H7 (cell line): ENCODE data around the gene CEACAM7. TPM values are rescaled to one million over a fixed set of nuclear protein-coding genes. Genes with fewer than 3 reads are reported as not detected.
A peak's percentile ranks its signal among the peaks of the same experiment; 100 is the strongest.

Source experiments
- DNase-seq: peaks from one replicate; pipeline ENCODE4 v3.0.0; 2012
- H3K27me3 ChIP-seq: 2 replicates; pipeline ENCODE4 v1.6.0; 2011; ENCODE audit warnings: mild to moderate bottlenecking, low read length; ENCODE audit not compliant: control insufficient read depth, insufficient read depth
- H3K36me3 ChIP-seq: replicated peaks from 2 replicates; pipeline ENCODE4 v1.5.1; 2011; ENCODE audit warnings: low read length; ENCODE audit not compliant: control insufficient read depth, insufficient read depth
- H3K4me3 ChIP-seq: 2 replicates; pipeline ENCODE4 v1.5.1; 2011; ENCODE audit warnings: low read depth, mild to moderate bottlenecking, control low read depth, low read length, moderate library complexity; ENCODE audit not compliant: insufficient read depth
- total RNA-seq: library from RNA; depleted of rRNA; stranded (reverse); fragments of >200 nt; shearing (Covaris generic); gene quantifications from 2 replicates; pipeline ENCODE4 v1.2.3, GENCODE V29; 2014; rRNA removed

CEACAM7 gene
- total RNA-seq, 1 experiment from 2014 or later = not detected

GRCh38 chr19:41649827-41650226, 38.2 kb downstream of the CEACAM7 start:
- H3K4me3 ChIP-seq = no peak overlapping the region
- no peak for DNase-seq
- no peaks in the 10 kb centered on the region for H3K27me3 ChIP-seq
- H3K36me3 ChIP-seq = no peaks in the 10 kb centered on the region

GRCh38 chr19:41646589-41647204, 41.4 kb downstream of the CEACAM7 start:
- H3K36me3 ChIP-seq = no peaks in the 10 kb centered on the region
- no peak overlapping the region for H3K4me3 ChIP-seq
- DNase-seq = peak; percentile 68
- H3K27me3 ChIP-seq = no peaks in the 10 kb centered on the region

- no peak overlapping the region for H3K4me3 ChIP-seq
- H3K27me3 ChIP-seq = no peaks in the 10 kb centered on the region
- DNase-seq = peak; percentile 82
- H3K36me3 ChIP-seq = no peaks in the 10 kb centered on the region
These were observed 46.1 kb downstream of the CEACAM7 start for GRCh38 chr19:41641879-41642485.

- no peaks in the 10 kb centered on the region for H3K36me3 ChIP-seq
- no peaks in the 10 kb centered on the region for H3K27me3 ChIP-seq
- DNase-seq = no peak
These were observed 49.4 kb downstream of the CEACAM7 start for GRCh38 chr19:41638641-41639081.

GRCh38 chr19:41637484-41637883, 50.6 kb downstream of the CEACAM7 start:
- DNase-seq = no peak
- Histone ChIP-seq H3K36me3 (no peaks in the 10 kb centered on the region), H3K4me3 (no peak overlapping the region), H3K27me3 (no peaks in the 10 kb centered on the region)

More at GRCh38 chr19:41638641-41639081, 49.4 kb downstream of the CEACAM7 start:
- H3K4me3 ChIP-seq = no peak overlapping the region

DNA sequence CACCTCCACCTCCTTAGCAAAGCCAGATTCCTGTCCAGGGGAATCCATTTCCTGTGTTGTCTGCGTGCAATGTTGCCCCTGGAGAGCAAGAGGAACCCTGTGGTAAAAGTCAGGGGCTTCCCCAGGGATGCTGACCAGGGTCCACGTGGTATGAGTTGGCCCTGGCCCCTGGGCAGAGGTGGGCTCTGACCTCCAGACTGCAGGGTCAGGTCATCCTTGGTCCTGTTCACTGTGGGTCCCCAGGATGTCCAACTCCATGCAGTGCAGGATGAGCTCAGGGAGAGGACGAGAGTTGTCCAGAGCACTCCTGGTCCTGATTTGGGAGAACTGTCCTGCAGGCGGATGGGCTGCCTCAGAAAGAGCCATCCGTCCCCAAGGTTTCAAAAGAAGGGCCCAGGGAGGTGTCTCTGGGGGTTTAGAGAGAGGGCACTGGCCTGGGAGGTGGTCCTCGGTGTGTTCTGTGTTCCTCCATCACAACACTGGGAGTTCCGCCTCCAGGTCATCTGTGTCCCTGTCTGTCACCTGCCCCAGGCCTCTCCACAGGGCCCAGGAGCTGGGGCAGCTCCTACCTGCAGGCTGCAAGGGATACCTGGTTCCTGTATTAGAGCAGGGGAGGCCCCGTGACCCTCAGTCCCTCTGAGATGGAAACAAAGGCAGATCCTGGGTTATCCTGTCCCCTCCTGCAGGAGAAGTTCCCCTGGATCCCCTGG, 59.9 kb downstream of the CEACAM7 start:
- Histone ChIP-seq H3K4me3 (no peak overlapping the region), H3K36me3 (no peaks in the 10 kb centered on the region), H3K27me3 (no peaks in the 10 kb centered on the region)
- DNase-seq = no peak

DNA sequence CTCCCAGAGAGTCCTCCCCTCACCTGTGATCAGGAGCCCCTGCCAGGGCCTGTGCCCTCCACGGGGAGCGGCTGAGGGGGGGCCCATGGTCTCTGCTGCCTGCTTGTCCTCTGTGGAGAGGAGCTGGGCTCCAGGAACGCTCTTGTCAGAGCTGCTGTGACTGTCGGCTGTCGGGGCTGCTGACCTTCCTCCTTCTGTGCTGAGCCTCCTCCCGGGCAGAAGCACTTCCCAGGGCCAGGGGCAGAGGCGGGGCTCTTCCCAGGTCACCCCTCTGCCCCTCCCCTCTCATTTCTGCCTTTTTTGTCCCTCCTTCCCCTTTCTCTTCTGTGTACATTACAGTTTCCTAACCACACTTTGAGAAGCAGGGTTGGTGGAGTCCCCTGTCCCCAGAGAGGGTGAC, 61.2 kb downstream of the CEACAM7 start, which contains the start of gene CEACAM4:
Gene CEACAM4 (minus strand): TSS at position 198 of the 400 bp plus-strand sequence. CDS start 111 bp downstream, at position 87.
- H3K36me3 ChIP-seq = no peaks in the 10 kb centered on the region
- H3K27me3 ChIP-seq = no peaks in the 10 kb centered on the region
- DNase-seq = no peak
- no peak within 1 kb of the TSS for H3K4me3 ChIP-seq

DNA sequence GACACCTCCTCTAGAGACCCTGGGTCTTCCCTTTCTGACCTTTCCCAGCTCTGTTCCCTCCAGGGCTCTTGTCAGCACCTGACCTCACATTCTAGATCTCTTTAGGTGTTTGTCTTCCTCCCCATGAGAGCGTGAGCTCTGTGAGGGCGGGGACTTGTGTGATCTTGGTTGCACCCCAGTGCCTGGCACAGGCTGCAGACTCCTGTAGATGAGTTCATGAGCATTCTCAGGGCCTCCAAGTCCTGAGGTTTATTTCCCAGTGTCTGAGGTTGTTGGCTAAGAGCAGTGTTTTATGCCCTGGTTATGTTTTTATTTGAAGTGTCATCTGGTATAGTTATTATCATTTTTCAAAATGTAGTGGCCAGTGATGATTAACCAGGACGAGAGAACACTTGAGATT, 61.8 kb downstream of the CEACAM7 start:
- no peak for DNase-seq
- Histone ChIP-seq H3K27me3 (no peaks in the 10 kb centered on the region), H3K36me3 (no peaks in the 10 kb centered on the region), H3K4me3 (no peak overlapping the region)

GRCh38 chr19:41624937-41625336, 63.1 kb downstream of the CEACAM7 start:
- no peak overlapping the region for H3K4me3 ChIP-seq
- H3K36me3 ChIP-seq = no peaks in the 10 kb centered on the region
- DNase-seq = no peak
- no peaks in the 10 kb centered on the region for H3K27me3 ChIP-seq

GRCh38 chr19:41624515-41624914, 63.6 kb downstream of the CEACAM7 start:
- H3K27me3 ChIP-seq = no peaks in the 10 kb centered on the region
- H3K4me3 ChIP-seq = no peak overlapping the region
- DNase-seq = no peak

GRCh38 chr19:41623360-41623759, 64.7 kb downstream of the CEACAM7 start:
- H3K27me3 ChIP-seq = no peaks in the 10 kb centered on the region
- H3K36me3 ChIP-seq = no peaks in the 10 kb centered on the region
- no peak overlapping the region for H3K4me3 ChIP-seq
- DNase-seq = no peak

More at GRCh38 chr19:41624515-41624914, 63.6 kb downstream of the CEACAM7 start:
- no peaks in the 10 kb centered on the region for H3K36me3 ChIP-seq

Other genes starting within 250 kb of the CEACAM7 start
- 80.0 and 96.0 TPM in 2 replicates for gene DMAC2, start 248.4 kb downstream of the CEACAM7 start, total RNA-seq
- gene ERICH4, start 245.1 kb downstream of the CEACAM7 start, total RNA-seq = not detected in 2 replicates
- gene CEACAM21, start 112.1 kb downstream of the CEACAM7 start, total RNA-seq = not detected in 2 replicates
- not detected in 2 replicates for gene CEACAM4, start 61.2 kb downstream of the CEACAM7 start, total RNA-seq
- gene CEACAM5, start 20.4 kb upstream of the CEACAM7 start, total RNA-seq = not detected in 2 replicates
- not detected in 2 replicates for gene CEACAM6, start 67.3 kb upstream of the CEACAM7 start, total RNA-seq
- not detected in 2 replicates for gene CEACAM3, start 108.3 kb upstream of the CEACAM7 start, total RNA-seq
- gene LYPD4, start 156.4 kb upstream of the CEACAM7 start, total RNA-seq = not detected in 2 replicates
- not detected in 2 replicates for gene DMRTC2, start 156.8 kb upstream of the CEACAM7 start, total RNA-seq
- gene RPS19, start 172.0 kb upstream of the CEACAM7 start, total RNA-seq = 2,022 and 3,019 TPM in 2 replicates
- 0.55 TPM in 1 of 2 replicates, not detected in the other for gene CD79A, start 189.0 kb upstream of the CEACAM7 start, total RNA-seq
- 34.3 and 40.7 TPM in 2 replicates for gene ARHGEF1, start 194.9 kb upstream of the CEACAM7 start, total RNA-seq
- 0.15 TPM in 1 of 2 replicates, not detected in the other for gene ERFL, start 240.2 kb upstream of the CEACAM7 start, total RNA-seq